NCI-H82 treated with DMSO at 0.1 percent for 48 hours (cell line): ENCODE data around the gene MAPT.
A peak's percentile ranks its signal among the peaks of the same experiment; 100 is the strongest.

Source experiments
- DNase-seq: peaks from one replicate; lab custom pipeline; 2025; ENCODE audit not compliant: unreplicated experiment; lab: John Stamatoyannopoulos, UW

MAPT gene

GRCh38 chr17:45894022-45894784 is at the start of gene MAPT:
Gene MAPT, plus strand, starts transcription at chr17:45894554. Its CDS starts 67,784 bp downstream, at chr17:45962338.
- peak; percentile 74 for DNase-seq

- no peak for DNase-seq
Measured at GRCh38 chr17:45844695-45845375, 49.5 kb upstream of the MAPT start, which contains the start of gene SPPL2C. Gene SPPL2C, plus strand, starts transcription at chr17:45844881. Its CDS starts 26 bp downstream, at chr17:45844907.

GRCh38 chr17:45845376-45846185 is 48.8 kb upstream of the MAPT start:
- DNase-seq: no peak

GRCh38 chr17:45846223-45846622 is 48.1 kb upstream of the MAPT start:
- no peak for DNase-seq

GRCh38 chr17:45846646-45847045 is 47.7 kb upstream of the MAPT start:
- no peak for DNase-seq

GRCh38 chr17:45847101-45847500 is 47.3 kb upstream of the MAPT start:
- no peak for DNase-seq

- DNase-seq: no peak
Measured at GRCh38 chr17:45847747-45848146, 46.6 kb upstream of the MAPT start.

GRCh38 chr17:45848405-45848804 is 45.9 kb upstream of the MAPT start:
- no peak for DNase-seq

- DNase-seq: no peak
Measured at GRCh38 chr17:45848868-45849535, 45.4 kb upstream of the MAPT start.

GRCh38 chr17:45849536-45849990 is 44.8 kb upstream of the MAPT start:
- no peak for DNase-seq

GRCh38 chr17:45850011-45850410 is 44.3 kb upstream of the MAPT start:
- no peak for DNase-seq

GRCh38 chr17:45850468-45850867 is 43.9 kb upstream of the MAPT start:
- DNase-seq: no peak

- DNase-seq: no peak
Measured at GRCh38 chr17:45851022-45851421, 43.3 kb upstream of the MAPT start.

- no peak for DNase-seq
Measured at GRCh38 chr17:45851464-45851863, 42.9 kb upstream of the MAPT start.

- DNase-seq: no peak
Measured at GRCh38 chr17:45851873-45852272, 42.5 kb upstream of the MAPT start.

GRCh38 chr17:45852535-45853297 is 41.6 kb upstream of the MAPT start:
- peak; percentile 44 for DNase-seq

- DNase-seq: no peak
Measured at GRCh38 chr17:45854209-45854608, 40.1 kb upstream of the MAPT start.

- no peak for DNase-seq
Measured at GRCh38 chr17:45855691-45856336, 38.5 kb upstream of the MAPT start.

- no peak for DNase-seq
Measured at GRCh38 chr17:45857977-45858708, 36.2 kb upstream of the MAPT start.
